ENCODE measurements around the gene ITFG1.

The ITFG1 gene

DNA sequence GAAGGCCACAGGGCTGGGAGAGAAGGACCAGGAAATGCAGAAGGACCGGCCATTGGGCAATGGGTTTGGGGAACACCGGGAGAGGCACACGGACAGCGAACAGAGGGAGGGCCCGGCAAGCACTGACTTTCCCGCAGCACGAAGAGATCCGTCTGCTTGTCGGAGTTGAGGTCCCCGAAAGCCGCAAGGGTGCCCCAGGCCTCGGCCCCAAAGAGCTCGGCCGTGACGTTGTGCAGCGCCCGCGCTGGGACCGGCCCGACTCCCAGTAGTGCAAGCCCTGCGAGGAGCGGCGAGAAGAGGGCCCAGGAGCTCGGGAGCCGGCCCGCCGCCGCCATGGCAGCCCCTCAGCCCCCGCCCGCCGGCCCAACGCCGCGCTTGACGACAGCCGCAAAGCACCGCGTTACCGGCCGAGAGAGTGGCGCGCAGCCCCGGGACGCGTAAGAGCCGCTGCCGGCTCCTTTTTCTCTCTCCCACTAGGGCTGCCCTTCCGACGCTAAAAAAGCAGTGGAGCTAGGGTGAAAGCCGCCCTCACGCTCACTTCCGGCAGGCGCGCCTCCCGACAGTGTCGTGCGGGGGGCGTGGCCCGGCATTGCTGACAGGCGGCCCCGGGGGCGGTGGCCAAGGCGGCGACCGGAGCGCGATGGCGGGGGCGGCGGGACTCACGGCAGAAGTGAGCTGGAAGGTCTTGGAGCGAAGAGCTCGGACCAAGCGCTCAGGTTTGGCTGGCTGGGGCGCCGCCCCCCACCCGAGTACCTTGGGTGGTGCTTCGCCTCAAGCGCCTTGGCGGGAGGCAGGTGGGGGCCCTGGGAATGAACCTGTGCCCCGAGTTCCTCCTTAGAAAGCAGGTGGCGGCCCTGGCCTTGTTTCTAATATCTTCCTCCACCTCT lies at the start of gene ITFG1, which contains the start of gene PHKB:
Gene ITFG1 (minus strand): TSS at position 353 of the 887 bp plus-strand sequence. CDS start 18 bp downstream, at position 335.
Gene PHKB (plus strand): TSS at position 621 of the 887 bp plus-strand sequence. CDS start 20 bp downstream, at position 641.
- peak; percentile 93 for DNase-seq (ENCODE audit: low read depth)
- TF ChIP-seq, protein P1, sequence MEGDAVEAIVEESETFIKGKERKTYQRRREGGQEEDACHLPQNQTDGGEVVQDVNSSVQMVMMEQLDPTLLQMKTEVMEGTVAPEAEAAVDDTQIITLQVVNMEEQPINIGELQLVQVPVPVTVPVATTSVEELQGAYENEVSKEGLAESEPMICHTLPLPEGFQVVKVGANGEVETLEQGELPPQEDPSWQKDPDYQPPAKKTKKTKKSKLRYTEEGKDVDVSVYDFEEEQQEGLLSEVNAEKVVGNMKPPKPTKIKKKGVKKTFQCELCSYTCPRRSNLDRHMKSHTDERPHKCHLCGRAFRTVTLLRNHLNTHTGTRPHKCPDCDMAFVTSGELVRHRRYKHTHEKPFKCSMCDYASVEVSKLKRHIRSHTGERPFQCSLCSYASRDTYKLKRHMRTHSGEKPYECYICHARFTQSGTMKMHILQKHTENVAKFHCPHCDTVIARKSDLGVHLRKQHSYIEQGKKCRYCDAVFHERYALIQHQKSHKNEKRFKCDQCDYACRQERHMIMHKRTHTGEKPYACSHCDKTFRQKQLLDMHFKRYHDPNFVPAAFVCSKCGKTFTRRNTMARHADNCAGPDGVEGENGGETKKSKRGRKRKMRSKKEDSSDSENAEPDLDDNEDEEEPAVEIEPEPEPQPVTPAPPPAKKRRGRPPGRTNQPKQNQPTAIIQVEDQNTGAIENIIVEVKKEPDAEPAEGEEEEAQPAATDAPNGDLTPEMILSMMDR (conservative IDR thresholded peaks at IDR 0.05; ENCODE audit: low read depth, low read length), result peak; percentile 20
- peak within 1 kb of the TSS; percentile 93 for H3K4me3 ChIP-seq (ENCODE audit: low read depth, low read length)

DNA sequence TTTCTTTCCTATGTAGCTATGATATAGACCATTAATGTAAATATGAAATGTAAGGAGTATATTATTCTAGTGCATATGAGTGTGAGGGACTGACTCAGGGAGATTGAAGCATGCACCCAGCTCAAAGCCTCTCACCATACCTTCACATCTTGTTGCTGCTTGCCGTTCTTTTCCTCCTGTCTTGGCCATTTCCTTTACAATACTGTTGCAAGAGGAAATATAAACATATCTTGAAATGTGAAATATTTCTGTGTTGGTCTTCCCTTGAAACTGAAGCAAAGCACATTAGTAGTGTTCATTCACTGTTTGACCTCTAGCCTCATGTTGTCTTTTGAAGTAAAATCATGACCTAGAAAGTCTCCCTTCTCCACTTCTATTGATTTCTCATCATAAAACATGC lies 46.8 kb upstream of the ITFG1 start:
- TF ChIP-seq, protein P1 (conservative IDR thresholded peaks at IDR 0.05; ENCODE audit: low read depth, low read length), result no peak
- DNase-seq (ENCODE audit: low read depth), result peak; percentile 72
- H3K4me3 ChIP-seq (ENCODE audit: low read depth, low read length), result no peak overlapping the region

DNA sequence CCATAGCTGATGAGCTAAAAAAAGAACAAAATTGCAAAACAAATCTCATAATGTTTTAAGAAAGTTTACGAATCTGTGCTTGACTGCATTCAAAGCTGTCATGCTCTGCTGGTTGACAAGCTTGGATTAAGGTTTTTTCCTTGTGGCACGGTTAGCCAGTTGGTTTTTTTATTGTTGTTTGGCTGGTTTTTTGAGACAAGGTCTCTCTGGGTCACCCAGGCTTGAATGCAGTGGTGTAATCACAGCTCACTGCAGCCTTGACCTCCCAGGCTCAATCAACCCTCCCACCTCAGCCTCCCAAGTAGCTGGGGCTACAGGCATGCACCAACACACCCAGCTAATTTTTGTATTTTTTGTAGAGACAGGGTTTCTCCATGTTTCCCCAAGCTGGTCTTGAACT lies 45.9 kb upstream of the ITFG1 start:
- H3K4me3 ChIP-seq (ENCODE audit: low read depth, low read length), result no peak overlapping the region
- no peak for DNase-seq (ENCODE audit: low read depth)
- TF ChIP-seq, protein P1 (conservative IDR thresholded peaks at IDR 0.05; ENCODE audit: low read depth, low read length), result no peak

DNA sequence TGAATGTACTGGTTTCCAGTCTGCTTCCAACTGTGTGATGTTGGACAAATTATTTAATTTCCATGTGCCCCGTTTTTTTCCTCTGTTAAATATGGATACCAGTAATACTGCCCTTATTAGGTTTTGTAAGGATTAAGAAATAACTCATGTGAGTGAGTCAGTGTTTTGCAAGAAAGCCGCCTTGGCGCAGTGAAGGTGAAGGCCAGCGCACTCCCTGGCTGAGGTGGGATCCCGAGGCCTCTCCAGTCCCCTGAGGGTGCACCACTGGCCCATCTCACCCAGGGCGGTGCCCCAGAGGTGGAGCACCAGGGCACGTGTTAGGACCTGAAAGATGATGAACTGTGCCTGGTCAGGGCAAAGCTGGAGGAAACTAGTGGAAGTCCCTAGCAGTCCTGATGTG lies 43.7 kb upstream of the ITFG1 start:
- TF ChIP-seq, protein P1 (conservative IDR thresholded peaks at IDR 0.05; ENCODE audit: low read depth, low read length), result no peak
- peak; percentile 55 for DNase-seq (ENCODE audit: low read depth)

DNA sequence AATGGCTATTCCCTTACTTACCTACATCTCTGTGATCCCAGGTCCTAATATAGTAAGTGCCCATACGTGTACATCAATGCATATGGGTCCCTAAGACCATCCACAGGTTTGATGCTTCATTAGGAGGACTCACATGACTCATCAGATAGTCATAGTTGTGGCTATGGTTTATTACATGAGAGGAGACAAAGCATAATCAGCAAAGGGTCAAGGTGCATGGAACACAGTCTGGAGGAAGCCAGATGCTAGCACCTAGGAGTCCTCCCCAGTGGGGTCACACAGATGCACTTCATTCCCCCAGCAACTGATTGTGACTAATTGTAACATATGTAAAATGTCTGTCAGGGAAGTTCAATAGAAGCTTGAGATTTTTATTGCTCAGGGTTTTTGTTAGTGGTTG lies 43.1 kb upstream of the ITFG1 start:
- TF ChIP-seq, protein P1 (conservative IDR thresholded peaks at IDR 0.05; ENCODE audit: low read depth, low read length), result no peak
- no peak overlapping the region for H3K4me3 ChIP-seq (ENCODE audit: low read depth, low read length)
- peak; percentile 44 for DNase-seq (ENCODE audit: low read depth)

More for the DNA sequence above, 43.7 kb upstream of the ITFG1 start:
- H3K4me3 ChIP-seq (ENCODE audit: low read depth, low read length), result no peak overlapping the region

DNA sequence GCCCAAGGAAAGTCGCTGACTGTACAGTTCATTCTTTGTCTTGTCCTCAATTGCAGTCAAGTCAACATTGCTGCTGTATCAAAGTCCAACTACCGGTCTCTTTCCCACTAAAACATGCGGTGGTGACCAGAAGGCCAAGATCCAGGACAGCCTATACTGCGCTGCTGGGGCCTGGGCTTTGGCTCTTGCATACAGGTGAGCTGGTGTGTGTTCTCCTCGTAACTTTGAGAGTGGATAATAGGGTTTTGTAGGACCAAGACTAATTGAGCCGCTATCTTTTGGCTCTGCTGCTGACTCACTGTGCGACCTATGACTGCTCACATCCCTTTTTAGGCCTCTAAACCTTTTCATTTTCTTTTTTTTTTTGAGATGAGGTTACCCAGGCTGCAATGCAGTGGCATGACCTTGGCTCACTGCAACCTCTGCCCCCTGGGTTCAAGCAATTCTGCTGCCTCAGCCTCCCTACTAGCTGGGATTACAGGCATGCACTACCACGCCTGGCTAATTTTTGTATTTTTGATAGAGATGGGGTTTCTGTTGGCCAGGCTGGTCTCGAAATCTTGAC lies 38.9 kb upstream of the ITFG1 start:
- no peak overlapping the region for H3K4me3 ChIP-seq (ENCODE audit: low read depth, low read length)
- TF ChIP-seq, protein P1 (conservative IDR thresholded peaks at IDR 0.05; ENCODE audit: low read depth, low read length), result no peak
- no peak for DNase-seq (ENCODE audit: low read depth)
